Esophagus muscularis mucosa (tissue), 3 donors: ENCODE results near the gene AKAP9.

Experiments
- CTCF ChIP-seq, 3 experiments: fragments of 200-600 bp in 2 of 3; fragments of 450-650 bp in 1 of 3; sonication (generic) in 2 of 3; IDR thresholded peaks; one replicate each; pipeline ENCODE4 v1.5.1; 2017 to 2019; ENCODE audit warnings: antibody characterized with exemption in 3 of 3, mild to moderate bottlenecking in 2 of 3, moderate library complexity in 1 of 3
- POLR2A ChIP-seq: fragments of 450-650 bp; IDR thresholded peaks from one replicate; pipeline ENCODE4 v1.6.1; 2017; ENCODE audit warnings: antibody characterized with exemption, moderate library complexity, mild to moderate bottlenecking, low read depth
- POLR2AphosphoS5 ChIP-seq, 2 donors: sonication (generic); formaldehyde crosslinking; IDR thresholded peaks; one replicate each; pipeline ENCODE4 v1.6.1; 2017; ENCODE audit warnings: antibody characterized with exemption in 2 of 2

GRCh38 chr7:92043637-92044036 lies 103.0 kb downstream of the AKAP9 start:
- no peak for TF ChIP-seq CTCF (IDR thresholded peaks at IDR 0.05)
- no peak for TF ChIP-seq POLR2A
- TF ChIP-seq POLR2AphosphoS5 (IDR thresholded peaks at IDR 0.05) = no peak
